ENCODE measurements around the gene SPECC1L.

DNA sequence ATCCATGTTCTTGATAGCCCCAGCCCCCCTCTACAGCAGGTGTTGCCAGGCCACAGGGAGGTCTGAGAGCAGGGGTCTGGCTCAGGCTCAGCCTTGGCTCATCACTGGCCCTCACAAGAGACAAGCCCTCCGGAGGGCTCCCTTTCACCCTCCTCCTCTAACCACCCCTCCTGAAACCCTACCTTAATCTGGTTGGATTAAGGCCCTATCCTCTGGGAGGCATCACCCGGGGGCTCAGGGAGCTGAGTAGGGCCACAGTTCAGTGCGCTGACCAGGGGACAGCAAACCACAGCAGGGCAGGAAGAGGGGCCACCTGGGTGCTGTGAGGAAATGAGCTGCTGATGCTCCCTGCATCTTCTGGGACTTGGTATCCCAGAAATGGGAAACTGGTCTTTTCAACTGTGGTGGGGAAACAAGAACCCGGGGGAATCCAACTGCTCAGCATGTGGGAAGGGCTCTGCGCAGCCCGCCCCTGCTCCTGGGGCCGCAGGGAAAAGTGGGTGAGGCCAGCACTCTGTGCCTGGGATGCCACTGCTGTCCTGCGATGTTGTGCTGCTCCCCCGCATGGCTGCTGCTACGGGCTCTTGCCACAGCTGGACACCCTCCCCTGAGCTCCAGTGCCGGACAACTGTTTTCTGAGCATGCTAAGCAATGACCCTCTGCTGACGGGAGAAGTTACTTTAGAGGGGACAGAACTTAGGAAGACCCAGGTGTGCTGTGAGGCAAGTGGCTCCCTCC, 174.3 kb downstream of the SPECC1L start:
- TF ChIP-seq POLR2A (IDR thresholded peaks at IDR 0.05; ENCODE audit: control extremely low read depth in 1 of 2, low read depth in 2 of 2, low read length in 2 of 2) (no peak), CBX5 (IDR thresholded peaks at IDR 0.05; ENCODE audit: low read depth, low read length) (no peak), CREB1 (IDR thresholded peaks at IDR 0.05) (no peak), TAF1 (IDR thresholded peaks at IDR 0.05; ENCODE audit: low read depth, low read length) (no peak), EP300 (IDR thresholded peaks at IDR 0.05; ENCODE audit: borderline replicate concordance in 1 of 2, low read depth in 2 of 2, low read length in 2 of 2) (peak in 1 of 2 experiments; percentile 87; a peak in 1 of 3 replicates), CHD1 (IDR thresholded peaks at IDR 0.05; ENCODE audit: low read depth, low read length) (no peak), EZH2 (IDR thresholded peaks at IDR 0.05; ENCODE audit: low read depth, low read length, severe bottlenecking) (no peak), ASH2L (IDR thresholded peaks at IDR 0.05; ENCODE audit: low read length) (no peak), JUND (IDR thresholded peaks at IDR 0.05; ENCODE audit: low read length) (no peak), CTBP2 (IDR thresholded peaks at IDR 0.05; ENCODE audit: borderline replicate concordance, insufficient read depth, insufficient read length, low read length) (no peak)
- TF ChIP-seq, protein P1, sequence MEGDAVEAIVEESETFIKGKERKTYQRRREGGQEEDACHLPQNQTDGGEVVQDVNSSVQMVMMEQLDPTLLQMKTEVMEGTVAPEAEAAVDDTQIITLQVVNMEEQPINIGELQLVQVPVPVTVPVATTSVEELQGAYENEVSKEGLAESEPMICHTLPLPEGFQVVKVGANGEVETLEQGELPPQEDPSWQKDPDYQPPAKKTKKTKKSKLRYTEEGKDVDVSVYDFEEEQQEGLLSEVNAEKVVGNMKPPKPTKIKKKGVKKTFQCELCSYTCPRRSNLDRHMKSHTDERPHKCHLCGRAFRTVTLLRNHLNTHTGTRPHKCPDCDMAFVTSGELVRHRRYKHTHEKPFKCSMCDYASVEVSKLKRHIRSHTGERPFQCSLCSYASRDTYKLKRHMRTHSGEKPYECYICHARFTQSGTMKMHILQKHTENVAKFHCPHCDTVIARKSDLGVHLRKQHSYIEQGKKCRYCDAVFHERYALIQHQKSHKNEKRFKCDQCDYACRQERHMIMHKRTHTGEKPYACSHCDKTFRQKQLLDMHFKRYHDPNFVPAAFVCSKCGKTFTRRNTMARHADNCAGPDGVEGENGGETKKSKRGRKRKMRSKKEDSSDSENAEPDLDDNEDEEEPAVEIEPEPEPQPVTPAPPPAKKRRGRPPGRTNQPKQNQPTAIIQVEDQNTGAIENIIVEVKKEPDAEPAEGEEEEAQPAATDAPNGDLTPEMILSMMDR (IDR thresholded peaks at IDR 0.05; ENCODE audit: control extremely low read depth in 1 of 3, insufficient read depth in 1 of 3, low read depth in 1 of 3, low read length in 3 of 3) = no peak
- TF ChIP-seq, protein P2, sequence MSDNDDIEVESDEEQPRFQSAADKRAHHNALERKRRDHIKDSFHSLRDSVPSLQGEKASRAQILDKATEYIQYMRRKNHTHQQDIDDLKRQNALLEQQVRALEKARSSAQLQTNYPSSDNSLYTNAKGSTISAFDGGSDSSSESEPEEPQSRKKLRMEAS (IDR thresholded peaks at IDR 0.05) = no peak
